CD4-positive, alpha-beta T cell treated with Interleukin-4 for 4 hours (primary cell): ENCODE results near the gene PPM1H.
"Not testable (repeated sequence)": the region's sequence is repeated elsewhere in the genome, so short reads cannot be mapped to it uniquely, and the experiment has no call there.

Source experiments
- DNase-seq: peaks from one replicate; pipeline ENCODE4 v3.0.0-alpha.2; 2020

The PPM1H gene

DNA sequence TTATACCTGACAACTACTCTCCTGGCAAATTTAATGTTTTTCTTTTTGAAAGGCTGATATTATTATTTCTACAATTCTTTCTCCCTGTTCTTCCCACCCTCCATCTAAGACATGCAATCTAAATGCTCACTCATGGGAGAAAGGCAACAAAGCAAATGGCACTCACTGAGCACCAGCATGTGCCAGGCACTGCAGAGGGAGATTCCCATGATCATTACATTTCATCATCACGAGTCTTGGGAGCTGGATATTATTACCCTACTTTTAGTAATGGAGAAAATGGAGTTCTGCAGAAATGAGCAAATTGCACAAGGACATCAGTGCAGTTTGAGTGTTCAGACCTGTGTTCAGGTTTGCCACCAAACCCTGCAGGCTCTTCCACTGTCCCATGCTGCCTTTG is 27.9 kb downstream of the PPM1H start:
- no peak for DNase-seq

- no peak for DNase-seq
These were observed 31.8 kb downstream of the PPM1H start for GRCh38 chr12:62903151-62903550.

- DNase-seq: no peak
These were observed 34.2 kb downstream of the PPM1H start for GRCh38 chr12:62900686-62901272.

GRCh38 chr12:62899568-62900390 is 35.2 kb downstream of the PPM1H start:
- DNase-seq: no peak

- DNase-seq: no peak
These were observed 36.4 kb downstream of the PPM1H start for GRCh38 chr12:62898526-62898925.

- no peak for DNase-seq
These were observed 39.5 kb downstream of the PPM1H start for GRCh38 chr12:62895351-62895877.

- no peak for DNase-seq
These were observed 41.7 kb downstream of the PPM1H start for GRCh38 chr12:62893276-62893675.

GRCh38 chr12:62891805-62892549 is 43.0 kb downstream of the PPM1H start:
- no peak for DNase-seq

DNA sequence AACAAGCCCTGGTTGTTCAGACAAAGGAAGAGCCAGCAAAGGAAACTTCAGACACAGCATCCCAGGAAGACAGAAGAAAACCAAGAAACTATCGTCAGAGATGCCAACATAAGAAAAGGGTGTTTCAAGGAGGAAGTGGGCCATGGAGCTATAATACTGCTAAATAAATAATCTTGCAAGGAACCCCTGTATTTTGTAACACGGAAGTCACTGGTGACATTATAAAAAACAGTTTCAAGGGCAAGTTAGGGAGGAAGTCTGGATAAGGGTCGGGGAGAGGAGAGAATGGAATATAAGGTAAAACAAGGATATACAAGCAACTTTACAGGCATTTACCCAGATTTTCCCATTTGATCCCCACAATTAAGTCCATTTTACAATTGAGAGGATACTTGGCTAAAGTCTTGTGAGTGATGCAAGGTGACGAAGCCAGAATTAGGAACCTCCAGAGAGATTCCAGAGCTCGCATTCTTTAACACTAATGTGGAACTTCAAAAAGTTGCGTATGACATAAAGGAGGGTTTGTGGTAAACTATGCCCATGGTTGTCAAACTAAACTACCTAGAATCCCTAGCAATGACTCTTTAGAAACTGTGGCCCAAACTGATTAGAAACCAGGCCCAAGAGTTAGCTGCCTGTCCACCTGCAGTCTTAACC is 46.4 kb downstream of the PPM1H start:
- DNase-seq: no peak

GRCh38 chr12:62886796-62887195 is 48.2 kb downstream of the PPM1H start:
- no peak for DNase-seq

GRCh38 chr12:62885242-62885641 is 49.7 kb downstream of the PPM1H start:
- no peak for DNase-seq

DNA sequence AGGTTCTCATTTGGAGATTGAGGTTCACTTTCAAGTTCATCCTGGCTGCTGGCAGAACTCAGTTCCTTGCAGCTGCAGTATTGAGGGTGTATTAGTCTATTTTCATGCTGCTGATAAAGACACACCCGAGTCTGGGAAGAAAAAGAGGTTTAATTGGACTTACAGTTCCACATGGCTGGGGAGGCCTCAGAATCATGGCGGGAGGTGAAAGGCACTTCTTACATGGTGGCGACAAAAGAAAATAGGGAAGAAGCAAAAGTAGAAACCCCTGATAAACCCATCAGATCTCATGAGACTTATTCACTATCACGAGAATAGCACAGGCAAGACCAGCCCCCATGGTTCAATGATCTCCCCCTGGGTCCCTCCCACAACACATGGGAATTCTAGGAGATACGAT is 50.1 kb downstream of the PPM1H start:
- DNase-seq: not testable (repeated sequence)

DNA sequence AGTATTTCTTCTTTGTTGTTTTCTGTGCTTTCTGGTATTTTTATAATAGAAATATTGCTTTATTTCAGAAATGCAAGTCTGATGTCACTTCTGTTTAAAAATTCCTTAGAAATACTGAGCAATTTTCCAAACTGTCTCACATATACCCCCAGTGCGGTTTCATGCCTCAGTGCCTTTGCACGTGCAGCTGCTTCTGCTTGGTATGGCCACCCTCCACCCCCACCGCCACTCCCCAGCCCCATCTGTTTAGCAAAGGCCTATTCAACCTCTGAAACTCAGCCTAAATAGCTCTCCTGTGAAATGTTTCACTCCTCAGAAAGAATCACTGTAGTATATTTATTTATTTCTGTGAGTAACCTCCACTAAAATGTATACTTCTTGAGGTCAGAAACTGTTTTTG is 52.3 kb downstream of the PPM1H start:
- DNase-seq: no peak

GRCh38 chr12:62882140-62882539 is 52.8 kb downstream of the PPM1H start:
- no peak for DNase-seq

GRCh38 chr12:62879691-62880090 is 55.3 kb downstream of the PPM1H start:
- no peak for DNase-seq

DNA sequence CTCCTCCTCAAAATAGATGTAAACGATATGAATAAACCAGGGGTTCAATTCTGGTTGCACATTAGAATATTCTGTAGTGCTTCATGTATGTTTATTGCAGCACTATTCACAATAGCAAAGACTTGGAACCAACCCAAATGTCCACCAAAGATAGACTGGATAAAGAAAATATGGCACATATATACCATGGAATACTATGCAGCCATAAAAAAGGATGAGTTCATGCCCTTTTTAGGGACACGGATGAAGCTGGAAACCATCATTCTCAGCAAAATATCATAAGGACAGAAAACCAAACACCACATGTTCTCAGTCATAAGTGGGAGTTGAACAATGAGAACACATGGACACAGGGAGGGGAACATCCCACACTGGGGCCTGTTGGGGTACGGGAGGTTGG is 55.7 kb downstream of the PPM1H start:
- DNase-seq: not testable (repeated sequence)

DNA sequence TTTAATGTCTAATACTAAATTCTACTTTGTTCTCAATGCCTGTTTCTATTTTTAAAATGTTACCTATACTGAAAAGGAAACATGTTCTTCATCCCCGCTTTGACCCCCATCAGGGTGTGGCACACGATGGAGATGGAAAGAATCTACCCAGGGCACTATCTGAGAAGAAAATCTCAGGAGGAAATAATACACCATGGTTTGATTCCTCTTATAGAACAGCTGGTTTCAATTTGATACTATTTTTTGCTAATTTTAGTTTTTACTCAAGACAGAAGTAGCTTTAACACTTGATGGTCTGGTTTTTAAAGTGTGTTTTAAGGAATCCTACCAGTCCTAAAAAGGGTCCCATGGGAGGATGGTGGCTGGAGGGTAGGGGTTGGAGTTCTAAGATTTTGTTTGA is 56.7 kb downstream of the PPM1H start:
- DNase-seq: no peak

DNA sequence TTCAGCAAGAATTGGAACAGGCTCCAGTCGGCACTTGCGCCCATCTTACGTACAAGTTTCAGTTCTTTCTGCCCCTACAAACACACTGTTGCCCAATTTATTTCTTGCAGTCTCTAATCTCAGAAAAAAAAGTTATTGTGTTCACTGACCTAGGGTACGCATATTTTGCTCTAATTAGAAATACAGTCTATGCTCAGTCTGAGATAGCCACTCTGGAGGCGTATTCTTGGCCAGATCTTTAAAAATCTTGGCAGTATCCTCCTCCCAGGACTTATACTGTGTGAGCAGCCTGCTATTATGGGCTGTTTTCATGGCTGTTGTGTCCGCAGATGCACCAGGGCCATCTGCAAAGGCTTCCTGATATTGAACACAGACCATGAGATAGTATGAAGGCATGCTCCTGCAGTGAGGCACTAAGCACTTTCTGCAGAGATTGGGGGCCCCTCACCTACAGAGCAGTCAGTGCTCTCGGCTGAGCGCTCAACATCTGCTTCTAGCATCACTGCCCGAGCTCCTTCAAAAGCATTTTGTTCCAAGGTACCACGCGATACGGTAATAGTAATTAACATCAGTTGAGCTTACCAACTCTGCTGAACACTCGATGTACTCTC is 57.9 kb downstream of the PPM1H start:
- DNase-seq: no peak

DNA sequence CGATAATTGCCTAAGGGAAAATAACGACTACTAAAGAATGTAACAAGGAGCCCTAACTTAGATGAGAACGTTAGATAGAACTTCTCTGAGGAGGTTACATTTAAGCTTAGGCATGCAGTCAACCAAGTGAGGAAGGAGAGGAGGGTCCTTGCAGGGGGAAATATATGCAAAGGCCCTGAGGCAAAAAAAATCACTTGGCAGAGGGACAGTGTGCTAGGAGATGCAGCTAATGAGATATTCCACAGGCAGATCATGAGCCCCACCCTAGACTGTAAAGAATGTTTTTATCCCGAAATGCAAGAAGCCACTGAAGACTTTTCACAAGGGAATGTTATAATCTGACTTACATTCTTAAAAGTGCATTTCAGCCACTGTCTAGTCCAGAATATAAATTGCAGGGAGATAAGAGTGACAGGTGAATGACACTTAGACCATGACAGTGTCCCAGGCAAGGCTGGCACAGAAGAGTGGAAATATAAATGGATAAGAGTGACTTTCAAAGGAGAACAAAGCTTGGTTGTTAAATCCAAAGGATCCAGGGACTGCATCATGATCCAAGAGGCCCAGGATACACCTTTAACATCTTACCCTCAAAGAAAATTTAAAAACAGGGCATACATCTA is 61.0 kb downstream of the PPM1H start:
- DNase-seq: no peak

- DNase-seq: no peak
These were observed 61.7 kb downstream of the PPM1H start for GRCh38 chr12:62873116-62873825.

GRCh38 chr12:62868820-62869219 is 66.1 kb downstream of the PPM1H start:
- DNase-seq: no peak
